ENCODE results near the gene RPUSD2. TPM values are rescaled to one million over a fixed set of nuclear protein-coding genes. Genes with fewer than 3 reads are reported as not detected.

The RPUSD2 gene
- total and polyA plus RNA-seq, 2 experiments from 2014 or later, result 22.0 to 25.5 TPM

GRCh38 chr15:40597024-40597423 lies 27.9 kb downstream of the RPUSD2 start:
- Mint-ChIP-seq H3K4me3 (no peak overlapping the region), H3K27me3 (ENCODE audit: insufficient read depth, low read depth, poor library complexity) (peaks cover 8% of the 10 kb centered on the region), H3K27ac (no peak overlapping the region), H3K9me3 (peaks cover 5% of the 10 kb centered on the region), H3K36me3 (ENCODE audit: low read depth) (peaks cover 3% of the 10 kb centered on the region; the same call in 1 of the 3 replicates), H3K4me1 (peaks cover 11% of the 10 kb centered on the region)
- H3K36me3 ChIP-seq (ENCODE audit: insufficient read depth), result no peaks in the 10 kb centered on the region
- peaks cover 4% of the 10 kb centered on the region; the same call in 1 of the 2 replicates for H3F3A ChIP-seq (replicated peaks; ENCODE audit: low read depth)
- H3K27ac ChIP-seq (ENCODE audit: low read depth), result no peak overlapping the region
- peaks cover 59% of the 10 kb centered on the region for H3K79me2 ChIP-seq (replicated peaks; ENCODE audit: insufficient read depth)
- no peak overlapping the region for H3K4me3 ChIP-seq
- TF ChIP-seq ZNF462 (CRISPR knock-in tag; IDR thresholded peaks at IDR 0.05) (no peak), EZH2phosphoT487 (IDR thresholded peaks at IDR 0.05; ENCODE audit: unreplicated experiment) (no peak), EZH2 (IDR thresholded peaks at IDR 0.05; ENCODE audit: low read depth, unreplicated experiment) (no peak), JUNB (IDR thresholded peaks at IDR 0.05; ENCODE audit: unreplicated experiment) (no peak), STAT1 (IDR thresholded peaks at IDR 0.05; ENCODE audit: unreplicated experiment) (no peak), ZNF331 (CRISPR knock-in tag; IDR thresholded peaks at IDR 0.05; ENCODE audit: low read depth) (no peak), CTCF (conservative IDR thresholded peaks at IDR 0.05; ENCODE audit: low read depth in 2 of 2) (no peak), POLR2AphosphoS5 (IDR thresholded peaks at IDR 0.05; ENCODE audit: low read depth) (no peak), CREB1 (CRISPR knock-in tag; IDR thresholded peaks at IDR 0.05; ENCODE audit: low read depth) (no peak), NANOG (IDR thresholded peaks at IDR 0.05; ENCODE audit: borderline replicate concordance) (no peak), ZNF114 (CRISPR knock-in tag; IDR thresholded peaks at IDR 0.05) (no peak)
- TF ChIP-seq, protein P1, sequence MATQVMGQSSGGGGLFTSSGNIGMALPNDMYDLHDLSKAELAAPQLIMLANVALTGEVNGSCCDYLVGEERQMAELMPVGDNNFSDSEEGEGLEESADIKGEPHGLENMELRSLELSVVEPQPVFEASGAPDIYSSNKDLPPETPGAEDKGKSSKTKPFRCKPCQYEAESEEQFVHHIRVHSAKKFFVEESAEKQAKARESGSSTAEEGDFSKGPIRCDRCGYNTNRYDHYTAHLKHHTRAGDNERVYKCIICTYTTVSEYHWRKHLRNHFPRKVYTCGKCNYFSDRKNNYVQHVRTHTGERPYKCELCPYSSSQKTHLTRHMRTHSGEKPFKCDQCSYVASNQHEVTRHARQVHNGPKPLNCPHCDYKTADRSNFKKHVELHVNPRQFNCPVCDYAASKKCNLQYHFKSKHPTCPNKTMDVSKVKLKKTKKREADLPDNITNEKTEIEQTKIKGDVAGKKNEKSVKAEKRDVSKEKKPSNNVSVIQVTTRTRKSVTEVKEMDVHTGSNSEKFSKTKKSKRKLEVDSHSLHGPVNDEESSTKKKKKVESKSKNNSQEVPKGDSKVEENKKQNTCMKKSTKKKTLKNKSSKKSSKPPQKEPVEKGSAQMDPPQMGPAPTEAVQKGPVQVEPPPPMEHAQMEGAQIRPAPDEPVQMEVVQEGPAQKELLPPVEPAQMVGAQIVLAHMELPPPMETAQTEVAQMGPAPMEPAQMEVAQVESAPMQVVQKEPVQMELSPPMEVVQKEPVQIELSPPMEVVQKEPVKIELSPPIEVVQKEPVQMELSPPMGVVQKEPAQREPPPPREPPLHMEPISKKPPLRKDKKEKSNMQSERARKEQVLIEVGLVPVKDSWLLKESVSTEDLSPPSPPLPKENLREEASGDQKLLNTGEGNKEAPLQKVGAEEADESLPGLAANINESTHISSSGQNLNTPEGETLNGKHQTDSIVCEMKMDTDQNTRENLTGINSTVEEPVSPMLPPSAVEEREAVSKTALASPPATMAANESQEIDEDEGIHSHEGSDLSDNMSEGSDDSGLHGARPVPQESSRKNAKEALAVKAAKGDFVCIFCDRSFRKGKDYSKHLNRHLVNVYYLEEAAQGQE (IDR thresholded peaks at IDR 0.05; ENCODE audit: unreplicated experiment), result no peak
- TF ChIP-seq, protein P2, sequence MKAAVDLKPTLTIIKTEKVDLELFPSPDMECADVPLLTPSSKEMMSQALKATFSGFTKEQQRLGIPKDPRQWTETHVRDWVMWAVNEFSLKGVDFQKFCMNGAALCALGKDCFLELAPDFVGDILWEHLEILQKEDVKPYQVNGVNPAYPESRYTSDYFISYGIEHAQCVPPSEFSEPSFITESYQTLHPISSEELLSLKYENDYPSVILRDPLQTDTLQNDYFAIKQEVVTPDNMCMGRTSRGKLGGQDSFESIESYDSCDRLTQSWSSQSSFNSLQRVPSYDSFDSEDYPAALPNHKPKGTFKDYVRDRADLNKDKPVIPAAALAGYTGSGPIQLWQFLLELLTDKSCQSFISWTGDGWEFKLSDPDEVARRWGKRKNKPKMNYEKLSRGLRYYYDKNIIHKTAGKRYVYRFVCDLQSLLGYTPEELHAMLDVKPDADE (IDR thresholded peaks at IDR 0.05), result no peak
- H3K27me3 ChIP-seq (ENCODE audit: insufficient read depth), result no peaks in the 10 kb centered on the region
- no peaks in the 10 kb centered on the region for H3K9me2 ChIP-seq (ENCODE audit: insufficient read depth)
- no peak for ATAC-seq
- no peak overlapping the region for H3K4me2 ChIP-seq
- H4K20me1 ChIP-seq (replicated peaks; ENCODE audit: insufficient read depth), result no peaks in the 10 kb centered on the region; the same call in 1 of the 2 replicates
- H2AFZ ChIP-seq, result no peak overlapping the region
- no peak for DNase-seq (ENCODE audit: low spot score)
- H3K4me1 ChIP-seq (ENCODE audit: insufficient read depth), result peaks cover 6% of the 10 kb centered on the region; the same call in 1 of the 2 replicates
